HUDEP-2 (cell line): ENCODE data around the gene ARHGEF6.

Experiments
- DNase-seq, 76 experiments: peaks; one replicate each; lab custom pipeline; 2025; ENCODE audit not compliant: unreplicated experiment in 76 of 76; lab: John Stamatoyannopoulos, UW

Gene ARHGEF6

GRCh38 chrX:136747003-136747986, 33.4 kb downstream of the ARHGEF6 start:
- peak in 2 of 76 experiments; percentile 0 to 2 for DNase-seq

- DNase-seq, result peak in 31 of 76 experiments; percentile 1 to 71 (median 23)
Observed at GRCh38 chrX:136745215-136746173, 35.2 kb downstream of the ARHGEF6 start.

GRCh38 chrX:136742721-136743379, 37.9 kb downstream of the ARHGEF6 start:
- peak in 2 of 76 experiments; percentile 5 to 6 for DNase-seq

GRCh38 chrX:136738049-136738729, 42.5 kb downstream of the ARHGEF6 start:
- DNase-seq, result no peak

GRCh38 chrX:136736690-136737089, 44.0 kb downstream of the ARHGEF6 start:
- DNase-seq, result no peak

GRCh38 chrX:136735601-136736000, 45.1 kb downstream of the ARHGEF6 start:
- DNase-seq, result peak in 1 of 76 experiments; percentile 6

GRCh38 chrX:136733613-136734012, 47.1 kb downstream of the ARHGEF6 start:
- no peak for DNase-seq

- no peak for DNase-seq
Observed at GRCh38 chrX:136731798-136732197, 48.9 kb downstream of the ARHGEF6 start.

GRCh38 chrX:136731207-136731782, 49.4 kb downstream of the ARHGEF6 start:
- DNase-seq, result no peak

GRCh38 chrX:136728393-136728792, 52.3 kb downstream of the ARHGEF6 start:
- no peak for DNase-seq

- no peak for DNase-seq
Observed at GRCh38 chrX:136725441-136726104, 55.2 kb downstream of the ARHGEF6 start.

- no peak for DNase-seq
Observed at GRCh38 chrX:136718091-136718490, 62.6 kb downstream of the ARHGEF6 start.

- no peak for DNase-seq
Observed at GRCh38 chrX:136714626-136715599, 65.8 kb downstream of the ARHGEF6 start.

- DNase-seq, result no peak
Observed at GRCh38 chrX:136712650-136713310, 68.0 kb downstream of the ARHGEF6 start.

- peak in 45 of 76 experiments; percentile 0 to 44 (median 6) for DNase-seq
Observed at GRCh38 chrX:136711147-136711546, 69.6 kb downstream of the ARHGEF6 start.

GRCh38 chrX:136710325-136710951, 70.3 kb downstream of the ARHGEF6 start:
- no peak for DNase-seq

GRCh38 chrX:136708348-136708747, 72.4 kb downstream of the ARHGEF6 start:
- DNase-seq, result peak in 5 of 76 experiments; percentile 0 to 9 (median 1)
